Osteocyte (in vitro differentiated cells): Measurements from ENCODE around the gene LZTS2. TPM values are rescaled to one million over a fixed set of nuclear protein-coding genes. Genes with fewer than 3 reads are reported as not detected.

Source experiments
- DNase-seq: peaks from one replicate; pipeline ENCODE4 v3.0.0; 2021; ENCODE audit warnings: mixed read lengths; ENCODE audit not compliant: unreplicated experiment; ENCODE audit errors: extremely low spot score
- H3K27ac Mint-ChIP-seq: one replicate; pipeline ENCODE4 v1.8.0; 2021; ENCODE audit warnings: mild to moderate bottlenecking, mixed read lengths; ENCODE audit not compliant: unreplicated experiment
- H3K27me3 Mint-ChIP-seq: one replicate; pipeline ENCODE4 v1.8.0; 2021; ENCODE audit warnings: mixed read lengths; ENCODE audit not compliant: unreplicated experiment
- H3K36me3 Mint-ChIP-seq: one replicate; pipeline ENCODE4 v1.8.0; 2021; ENCODE audit warnings: mixed read lengths; ENCODE audit not compliant: unreplicated experiment
- H3K4me1 Mint-ChIP-seq: one replicate; pipeline ENCODE4 v1.8.0; 2021; ENCODE audit warnings: mixed read lengths; ENCODE audit not compliant: unreplicated experiment
- H3K4me3 Mint-ChIP-seq: one replicate; pipeline ENCODE4 v1.8.0; 2021; ENCODE audit warnings: mild to moderate bottlenecking, moderate library complexity, mixed read lengths; ENCODE audit not compliant: unreplicated experiment
- H3K9me3 Mint-ChIP-seq: one replicate; pipeline ENCODE4 v1.8.0; 2021; ENCODE audit warnings: mixed read lengths; ENCODE audit not compliant: unreplicated experiment
- total RNA-seq: library from RNA; stranded (reverse); gene quantifications from 2 replicates; pipeline ENCODE4 v1.2.1, GENCODE V29; 2021
- TF ChIP-seq, protein P1 (sequence below): fragments of 200-600 bp; sonication (generic); IDR thresholded peaks from 2 replicates; pipeline ENCODE4 v1.5.0; 2021; ENCODE audit warnings: antibody characterized with exemption, mild to moderate bottlenecking, moderate library complexity

Gene LZTS2
- total RNA-seq, 1 donor from 2014 or later: 72.1 TPM

DNA sequence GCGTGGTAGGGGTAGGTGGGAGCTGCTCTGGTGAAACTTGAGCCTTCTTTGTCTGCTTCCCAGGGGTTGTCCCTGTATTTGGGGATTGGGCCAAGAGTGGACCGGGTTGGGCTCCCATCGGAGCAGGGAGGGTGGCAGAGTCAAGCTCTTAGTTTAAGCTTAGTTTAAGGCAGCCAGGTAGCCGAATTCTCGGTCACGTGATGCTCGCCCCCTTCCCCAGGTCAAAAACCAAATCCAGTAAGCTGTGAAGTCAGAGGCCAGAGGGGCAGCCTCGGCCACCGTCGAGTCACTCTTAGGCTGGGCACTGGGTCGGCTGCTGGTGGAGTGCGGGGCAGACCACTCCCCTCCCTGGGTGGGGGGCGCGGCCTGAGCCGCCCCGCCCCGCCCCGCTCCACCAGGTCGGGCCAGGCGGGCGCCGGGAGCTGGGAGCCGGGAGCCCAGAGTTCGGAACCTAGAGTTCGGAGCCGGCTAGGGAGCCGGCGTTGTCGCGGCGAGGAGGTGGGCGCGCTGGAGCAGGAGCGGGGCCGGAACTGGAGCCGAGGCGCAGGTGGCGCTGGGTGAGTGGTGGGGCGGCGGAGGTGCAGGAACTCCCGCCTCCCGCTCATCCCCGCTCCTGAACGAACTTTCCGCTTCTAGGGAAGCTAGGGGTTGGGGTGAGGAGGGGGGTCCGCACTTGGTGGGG, 2.8 kb upstream of the LZTS2 start:
- TF ChIP-seq, protein P1, sequence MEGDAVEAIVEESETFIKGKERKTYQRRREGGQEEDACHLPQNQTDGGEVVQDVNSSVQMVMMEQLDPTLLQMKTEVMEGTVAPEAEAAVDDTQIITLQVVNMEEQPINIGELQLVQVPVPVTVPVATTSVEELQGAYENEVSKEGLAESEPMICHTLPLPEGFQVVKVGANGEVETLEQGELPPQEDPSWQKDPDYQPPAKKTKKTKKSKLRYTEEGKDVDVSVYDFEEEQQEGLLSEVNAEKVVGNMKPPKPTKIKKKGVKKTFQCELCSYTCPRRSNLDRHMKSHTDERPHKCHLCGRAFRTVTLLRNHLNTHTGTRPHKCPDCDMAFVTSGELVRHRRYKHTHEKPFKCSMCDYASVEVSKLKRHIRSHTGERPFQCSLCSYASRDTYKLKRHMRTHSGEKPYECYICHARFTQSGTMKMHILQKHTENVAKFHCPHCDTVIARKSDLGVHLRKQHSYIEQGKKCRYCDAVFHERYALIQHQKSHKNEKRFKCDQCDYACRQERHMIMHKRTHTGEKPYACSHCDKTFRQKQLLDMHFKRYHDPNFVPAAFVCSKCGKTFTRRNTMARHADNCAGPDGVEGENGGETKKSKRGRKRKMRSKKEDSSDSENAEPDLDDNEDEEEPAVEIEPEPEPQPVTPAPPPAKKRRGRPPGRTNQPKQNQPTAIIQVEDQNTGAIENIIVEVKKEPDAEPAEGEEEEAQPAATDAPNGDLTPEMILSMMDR: no peak
- Mint-ChIP-seq H3K4me3 (peak overlapping the region; percentile 82), H3K9me3 (no peaks in the 10 kb centered on the region), H3K27ac (peak overlapping the region; percentile 99), H3K36me3 (peaks cover 5% of the 10 kb centered on the region), H3K27me3 (no peaks in the 10 kb centered on the region), H3K4me1 (peaks cover 31% of the 10 kb centered on the region)
- no peak for DNase-seq

GRCh38 chr10:100997360-100998182, 2.0 kb upstream of the LZTS2 start:
- H3K9me3 Mint-ChIP-seq: no peaks in the 10 kb centered on the region
- TF ChIP-seq, protein P1: peak; percentile 95
- peak overlapping the region; percentile 82 for H3K4me3 Mint-ChIP-seq
- peaks cover 5% of the 10 kb centered on the region for H3K36me3 Mint-ChIP-seq
- peaks cover 32% of the 10 kb centered on the region for H3K4me1 Mint-ChIP-seq
- peak; percentile 94 for DNase-seq
- H3K27me3 Mint-ChIP-seq: no peaks in the 10 kb centered on the region
- H3K27ac Mint-ChIP-seq: peak overlapping the region; percentile 99

- peaks cover 32% of the 10 kb centered on the region for H3K4me1 Mint-ChIP-seq
- H3K36me3 Mint-ChIP-seq: peaks cover 6% of the 10 kb centered on the region
- peak overlapping the region; percentile 99 for H3K27ac Mint-ChIP-seq
- H3K27me3 Mint-ChIP-seq: no peaks in the 10 kb centered on the region
- H3K4me3 Mint-ChIP-seq: peak overlapping the region; percentile 82
- no peaks in the 10 kb centered on the region for H3K9me3 Mint-ChIP-seq
- DNase-seq: peak; percentile 96
- TF ChIP-seq, protein P1: no peak
These were observed 1.2 kb upstream of the LZTS2 start for GRCh38 chr10:100998183-100998990.

DNA sequence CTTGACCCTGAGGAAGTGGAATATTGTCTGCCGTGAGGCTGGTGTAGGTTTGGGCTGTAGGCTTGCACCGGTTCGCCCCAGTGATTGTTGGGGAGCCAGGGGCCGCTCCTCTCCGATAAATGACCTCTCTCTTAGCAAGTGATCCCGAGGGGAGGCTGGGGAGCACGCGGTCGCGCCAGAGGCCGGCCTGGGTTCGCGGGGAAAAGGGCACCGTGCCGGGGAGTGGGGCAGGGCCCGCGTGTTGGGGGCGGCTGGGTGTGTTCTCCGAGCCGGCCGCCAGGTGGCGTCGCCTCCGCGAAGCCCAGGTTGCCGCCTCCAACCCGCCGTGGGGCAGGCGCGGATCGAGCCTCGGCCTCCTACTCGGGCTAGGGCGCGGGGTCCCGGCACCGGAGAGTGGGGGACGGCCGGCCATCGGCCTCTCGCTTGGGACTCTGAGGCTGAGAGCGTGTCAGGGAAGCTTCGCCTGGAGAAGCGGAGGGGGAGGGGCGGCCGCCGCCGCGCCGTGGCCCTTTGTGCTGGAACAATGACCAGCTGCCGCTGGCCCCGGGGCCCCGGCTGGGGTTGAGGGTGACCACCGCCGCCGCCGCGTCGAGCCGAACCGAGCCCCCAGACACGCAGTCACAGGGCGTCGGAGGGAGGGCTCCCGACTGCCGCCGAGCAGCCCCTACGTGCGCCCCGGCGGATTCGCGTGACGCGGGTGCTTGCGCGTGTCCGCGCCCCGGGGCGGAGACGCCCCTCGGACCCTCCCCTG, 442 bp upstream of the LZTS2 start:
- Mint-ChIP-seq H3K27ac (peak overlapping the region; percentile 99), H3K36me3 (peaks cover 10% of the 10 kb centered on the region), H3K4me1 (peaks cover 32% of the 10 kb centered on the region), H3K4me3 (peak overlapping the region; percentile 82), H3K9me3 (no peaks in the 10 kb centered on the region), H3K27me3 (no peaks in the 10 kb centered on the region)
- peak; percentile 95 for DNase-seq
- TF ChIP-seq, protein P1: peak; percentile 97
